Measurements from ENCODE around the gene ABCG8.

ABCG8 gene

DNA sequence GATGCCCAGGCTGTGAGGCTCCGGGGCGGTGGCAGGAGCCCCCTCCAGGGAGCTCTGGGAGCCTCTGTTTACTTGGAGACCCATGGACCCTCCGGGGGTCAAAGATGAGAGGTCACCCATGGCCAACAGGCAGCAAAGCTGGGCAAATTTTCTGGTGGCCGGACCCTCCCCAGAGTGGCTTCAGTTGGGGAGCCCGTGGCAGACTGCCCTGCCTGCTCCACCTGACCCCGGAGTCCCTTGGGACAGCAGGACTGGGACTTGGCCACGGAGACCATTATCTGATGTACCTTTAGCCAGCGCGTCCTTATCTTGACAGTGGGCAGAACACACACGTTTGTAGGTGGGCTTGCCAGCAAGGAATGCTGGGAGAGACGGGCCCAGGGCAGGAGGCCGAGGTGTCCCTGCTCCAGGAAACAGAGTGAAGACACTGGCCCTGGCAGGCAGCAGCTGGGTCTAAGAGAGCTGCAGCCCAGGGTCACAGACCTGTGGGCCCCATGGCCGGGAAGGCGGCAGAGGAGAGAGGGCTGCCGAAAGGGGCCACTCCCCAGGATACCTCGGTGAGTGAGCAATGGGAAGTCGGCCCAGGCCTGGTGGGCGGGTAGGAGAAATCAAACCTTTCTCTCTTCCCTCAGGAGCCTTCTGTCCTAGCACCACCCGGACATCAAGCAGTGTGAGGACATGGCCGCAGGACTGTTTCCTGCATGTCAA, at the start of gene ABCG8, which contains the start of gene ABCG5:
Gene ABCG8 (plus strand): TSS at position 412 of the 708 bp plus-strand sequence. CDS start 83 bp downstream, at position 495.
Gene ABCG5 (minus strand): TSS at position 280 of the 708 bp plus-strand sequence. CDS start 160 bp downstream, at position 120.
- FAIRE-seq, result peak; percentile 62
- DNase-seq (ENCODE audit: low spot score), result no peak

DNA sequence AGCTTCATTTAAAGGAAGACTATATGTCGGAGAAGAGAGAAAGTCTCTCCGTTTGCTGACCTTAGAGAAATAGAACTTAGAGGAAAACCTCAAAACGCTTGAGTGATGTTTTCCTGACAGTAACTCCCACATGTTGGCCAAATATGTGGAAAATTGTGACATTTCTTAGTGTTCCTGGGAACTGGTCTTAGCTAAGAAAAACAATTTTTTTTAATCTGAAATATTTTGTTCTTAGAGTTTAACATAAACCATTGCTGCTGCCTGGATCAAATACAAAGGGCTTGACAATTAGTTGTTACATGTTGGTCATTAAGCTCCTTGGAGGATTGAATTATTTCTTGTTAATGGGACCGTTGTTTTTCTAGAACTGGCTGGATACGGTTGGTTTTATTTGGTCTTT, 48.6 kb upstream of the ABCG8 start:
- FAIRE-seq, result no peak
- no peak for DNase-seq (ENCODE audit: low spot score)

DNA sequence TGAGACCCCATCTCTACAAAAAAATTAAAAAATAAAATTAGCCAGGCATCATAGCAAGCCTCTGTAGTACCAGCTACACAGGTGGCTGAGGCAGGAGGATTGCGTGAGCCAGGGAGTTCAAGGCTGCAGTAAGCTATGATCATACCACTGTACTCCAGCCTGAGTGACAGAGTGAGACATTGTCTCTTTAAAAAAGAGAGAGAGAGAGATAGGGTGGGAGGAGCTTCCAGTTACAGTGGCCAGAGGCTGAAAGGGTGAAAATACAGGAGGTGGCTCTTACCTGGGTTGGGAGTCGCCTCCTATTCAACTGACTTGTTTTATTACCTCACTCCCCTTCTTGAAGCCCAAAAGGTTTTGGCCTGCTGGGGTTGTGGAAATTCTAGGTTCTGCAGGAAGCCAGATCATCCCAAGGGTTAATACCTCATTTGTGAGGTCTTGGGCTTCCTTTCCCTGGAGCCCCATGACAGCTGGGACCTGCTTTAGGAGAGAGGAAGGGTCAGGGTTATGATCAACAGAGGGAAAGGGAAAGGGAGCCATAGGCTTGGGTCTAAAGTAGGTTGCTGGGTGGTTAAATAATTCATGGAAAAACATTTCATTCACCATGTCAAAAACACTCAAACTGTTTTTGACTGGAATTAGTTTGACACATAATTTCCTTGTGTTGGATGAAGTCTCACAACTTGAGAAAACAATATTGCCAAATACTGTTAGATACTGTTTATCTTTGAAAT, 47.6 kb upstream of the ABCG8 start:
- DNase-seq (ENCODE audit: low spot score) (no peak), FAIRE-seq (no peak)

DNA sequence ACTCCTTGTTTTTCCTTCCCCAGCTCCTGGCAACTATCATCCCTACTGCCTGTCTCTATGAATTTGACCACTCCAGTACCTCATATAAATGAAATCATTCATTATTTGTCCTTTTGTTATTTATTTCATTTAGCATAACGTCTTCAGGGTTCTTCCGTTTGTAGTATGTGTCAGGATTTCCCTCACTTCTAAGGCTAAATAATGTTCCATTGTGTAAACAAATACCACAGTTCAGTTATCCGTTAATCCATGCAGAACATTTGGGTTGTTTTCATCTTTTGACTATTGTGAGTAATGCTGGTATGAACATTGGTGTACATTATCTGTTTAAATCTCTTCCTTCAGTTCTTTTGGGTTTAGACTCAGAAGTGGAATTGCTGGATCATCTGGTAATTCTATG, 46.1 kb upstream of the ABCG8 start:
- DNase-seq (ENCODE audit: low spot score) (no peak), FAIRE-seq (no peak)

DNA sequence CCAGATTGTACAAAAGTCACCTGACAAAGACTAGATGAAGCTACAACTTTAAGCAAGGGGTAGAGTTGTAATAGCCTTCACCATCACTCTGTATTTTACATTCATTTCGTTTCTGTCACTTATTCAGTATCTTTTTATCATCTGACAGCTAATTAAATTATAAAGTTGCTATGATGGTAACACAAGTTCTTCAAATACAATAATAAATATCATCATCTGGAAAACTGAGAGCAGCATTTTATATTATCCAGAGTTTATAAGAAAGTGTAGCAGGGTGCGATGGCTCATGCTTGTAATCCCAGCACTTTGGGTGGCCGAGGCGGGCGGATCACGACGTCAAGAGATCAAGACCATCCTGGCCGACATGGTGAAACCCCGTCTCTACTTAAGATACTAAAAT, 43.8 kb upstream of the ABCG8 start:
- no peak for DNase-seq (ENCODE audit: low spot score)
- no peak for FAIRE-seq

DNA sequence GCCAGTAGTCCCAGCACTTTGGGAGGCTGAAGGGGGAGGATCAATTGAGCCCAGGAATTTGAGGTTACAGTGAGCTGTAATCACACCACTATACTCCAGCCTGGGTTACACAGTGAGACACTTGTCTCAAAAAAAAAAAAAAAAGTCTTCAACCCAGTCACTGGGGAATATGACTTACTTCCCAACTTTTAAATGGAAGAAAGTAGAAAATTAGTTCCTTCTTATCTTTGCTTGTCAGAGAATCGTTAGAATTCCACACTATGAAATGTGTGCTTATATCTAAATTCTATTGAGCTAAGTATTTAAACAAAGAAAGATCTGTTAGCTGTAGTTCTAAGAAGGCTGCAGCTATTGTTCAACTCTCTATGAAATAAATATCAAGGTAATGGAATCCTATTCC, 42.6 kb upstream of the ABCG8 start:
- no peak for DNase-seq (ENCODE audit: low spot score)
- no peak for FAIRE-seq

DNA sequence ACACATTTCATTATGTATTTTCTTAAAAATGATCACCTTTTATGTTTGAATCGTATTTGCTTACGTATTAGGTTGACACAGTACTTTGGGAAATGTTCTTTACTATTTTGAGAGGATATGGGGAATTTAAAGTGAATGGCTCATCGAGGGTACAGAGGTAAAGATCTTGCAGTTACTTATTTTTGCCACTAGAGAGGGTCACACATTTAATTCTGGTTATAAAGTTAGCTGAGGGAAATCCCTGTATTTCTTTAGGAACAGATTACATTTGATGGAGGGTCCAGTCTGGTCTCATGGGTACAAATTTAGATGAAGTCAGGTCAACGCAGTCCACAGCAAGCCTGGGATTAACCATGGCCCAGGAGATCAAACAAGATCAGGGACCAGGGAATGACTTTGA, 40.5 kb upstream of the ABCG8 start:
- DNase-seq (ENCODE audit: low spot score) (peak; percentile 31), FAIRE-seq (peak; percentile 83)

DNA sequence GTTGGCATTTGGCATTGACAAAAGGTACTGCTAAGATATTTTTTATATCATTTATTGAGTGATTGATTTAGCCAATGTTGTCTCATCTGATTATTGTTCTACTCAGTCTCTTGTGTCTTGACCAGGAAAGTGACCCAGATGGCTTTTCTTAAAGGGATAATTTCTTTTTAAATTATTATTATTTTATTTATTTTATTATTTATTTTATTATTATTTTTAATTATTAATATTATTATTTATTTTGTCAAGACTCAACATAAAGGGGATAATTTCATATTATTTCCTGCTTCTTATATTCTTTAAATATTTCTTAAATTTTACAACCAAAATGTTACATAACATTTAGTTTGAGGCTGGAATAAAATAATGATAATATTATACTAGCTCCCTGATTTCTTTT, 37.9 kb upstream of the ABCG8 start:
- FAIRE-seq, result no peak
- DNase-seq (ENCODE audit: low spot score), result no peak

DNA sequence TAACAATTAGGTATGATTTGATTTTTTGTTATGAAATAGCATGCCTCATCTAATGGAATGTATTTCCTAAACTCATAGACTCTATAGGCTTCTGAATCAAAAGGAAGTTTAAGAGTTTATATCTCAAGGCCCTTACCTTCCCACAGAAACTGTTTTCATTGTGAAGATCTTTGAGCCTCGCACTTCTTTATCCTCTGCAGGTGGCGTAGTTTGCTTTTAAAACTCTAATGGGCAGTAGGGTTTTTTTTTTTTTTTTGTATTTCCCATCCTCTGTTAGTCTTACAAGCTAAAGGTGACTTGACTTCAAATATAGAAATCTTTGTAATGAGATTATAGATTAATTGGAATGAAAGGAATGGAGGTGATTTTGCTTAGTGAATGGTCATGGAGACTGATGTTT, 36.6 kb upstream of the ABCG8 start:
- no peak for FAIRE-seq

DNA sequence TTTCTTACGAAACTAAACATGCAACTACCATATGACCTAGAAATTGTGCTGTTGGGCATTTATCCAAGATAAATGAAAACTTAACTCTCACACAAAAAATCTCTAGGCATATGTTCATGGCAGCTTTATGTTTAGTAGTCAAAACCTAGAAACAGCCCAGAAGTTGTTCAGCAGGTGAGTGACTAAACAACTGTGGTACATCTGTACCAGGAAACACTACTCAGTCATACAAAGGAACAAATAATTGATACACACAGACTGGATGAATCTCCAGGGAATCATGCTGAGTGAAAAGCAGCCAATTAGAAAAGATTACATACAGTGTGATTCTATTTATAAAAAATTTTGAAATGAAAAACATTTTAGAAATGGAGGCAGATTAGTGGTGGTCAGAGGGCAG, 35.7 kb upstream of the ABCG8 start:
- FAIRE-seq (no peak), DNase-seq (ENCODE audit: low spot score) (no peak)

More for the DNA sequence above, 36.6 kb upstream of the ABCG8 start:
- DNase-seq (ENCODE audit: low spot score), result no peak

DNA sequence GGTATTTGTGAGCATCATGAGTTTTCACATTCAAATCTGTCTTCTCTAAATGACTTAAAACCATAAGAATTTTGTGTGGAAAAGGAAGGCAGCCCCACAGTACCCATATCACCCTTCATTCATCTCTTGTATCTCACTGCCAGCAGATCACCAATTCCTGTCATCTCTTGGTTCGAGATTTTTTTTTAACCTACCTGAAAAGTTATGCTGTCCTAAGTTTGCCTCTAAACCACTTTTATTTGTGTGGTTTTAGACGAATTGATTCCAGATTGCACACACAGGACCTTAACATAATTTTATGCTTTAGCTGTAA, 32.1 kb upstream of the ABCG8 start:
- no peak for FAIRE-seq
- DNase-seq (ENCODE audit: low spot score), result no peak

DNA sequence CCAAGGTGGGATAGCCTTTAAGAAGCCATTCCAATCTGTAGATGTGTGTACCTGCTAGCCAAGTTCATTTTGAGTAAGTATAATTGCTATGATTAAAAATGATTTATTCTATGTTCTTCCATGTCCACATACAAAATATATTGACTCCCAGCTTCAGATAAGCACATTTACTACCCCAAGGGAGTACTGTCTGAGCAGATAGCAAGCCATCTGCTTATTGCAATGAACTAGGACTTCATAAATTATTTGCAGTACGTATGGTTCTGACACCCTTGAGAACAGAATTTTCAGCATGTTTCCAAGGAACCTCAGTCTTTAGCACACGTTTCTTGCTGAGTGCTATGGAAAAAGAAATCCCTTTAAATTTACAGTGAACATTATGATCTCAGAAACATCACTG, 28.3 kb upstream of the ABCG8 start:
- FAIRE-seq (no peak), DNase-seq (ENCODE audit: low spot score) (no peak)

DNA sequence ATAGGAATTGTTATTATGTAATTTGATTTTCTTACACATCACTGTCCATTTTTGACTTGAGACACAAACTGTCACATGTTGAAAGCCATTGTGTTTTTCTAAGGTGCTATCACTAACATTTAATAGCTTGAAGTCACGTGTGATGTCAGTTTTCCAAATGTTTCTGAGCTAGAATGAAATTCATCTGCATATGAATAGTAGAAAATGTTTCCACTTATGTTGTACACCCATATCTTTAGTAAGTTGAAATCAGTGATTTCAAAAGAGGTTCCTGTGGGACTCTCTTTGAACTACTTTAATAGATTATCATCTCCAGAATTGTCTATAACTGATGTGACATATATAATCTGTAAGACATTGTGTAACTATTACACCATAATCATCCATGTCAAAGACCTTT, 27.9 kb upstream of the ABCG8 start:
- DNase-seq (ENCODE audit: low spot score) (no peak), FAIRE-seq (no peak)

DNA sequence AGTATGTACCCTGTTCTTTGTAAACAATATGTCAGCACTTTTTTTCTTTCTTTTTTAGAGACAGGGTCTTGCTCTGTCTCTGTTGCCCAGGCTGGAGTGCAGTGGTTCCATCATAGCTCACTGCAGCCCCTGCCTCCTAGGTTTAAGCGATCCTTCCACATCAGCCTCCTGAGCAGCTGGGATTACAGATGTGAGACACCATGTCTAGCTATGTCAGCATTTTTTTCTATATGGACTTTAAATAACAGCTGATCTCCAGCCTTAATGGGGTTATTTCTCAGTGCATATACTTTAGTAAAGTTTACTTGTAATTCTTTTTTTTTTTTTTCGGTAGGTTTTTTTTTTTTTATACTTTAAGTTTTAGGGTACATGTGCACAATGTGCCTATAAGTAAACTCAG, 26.8 kb upstream of the ABCG8 start:
- DNase-seq (ENCODE audit: low spot score), result no peak
- FAIRE-seq, result no peak

DNA sequence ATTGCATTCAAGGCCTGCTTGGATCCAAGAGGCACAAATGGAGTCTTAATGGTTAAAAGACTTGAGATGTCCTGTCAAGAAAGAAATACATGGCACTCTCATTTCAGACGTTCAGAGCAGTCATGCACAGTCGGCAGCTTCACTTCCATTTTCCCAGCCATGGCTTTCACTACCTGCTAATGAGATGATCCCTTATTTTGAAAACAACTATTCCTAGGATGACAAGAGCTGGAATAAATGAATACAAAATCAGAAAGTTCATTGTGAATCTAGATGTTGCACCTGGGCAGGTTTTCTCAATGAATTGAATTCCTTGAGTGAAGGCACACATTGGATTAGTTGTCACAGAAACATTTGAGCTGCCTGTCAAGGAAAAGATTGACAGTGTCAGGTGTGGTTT, 25.8 kb upstream of the ABCG8 start:
- DNase-seq (ENCODE audit: low spot score) (no peak), FAIRE-seq (no peak)

DNA sequence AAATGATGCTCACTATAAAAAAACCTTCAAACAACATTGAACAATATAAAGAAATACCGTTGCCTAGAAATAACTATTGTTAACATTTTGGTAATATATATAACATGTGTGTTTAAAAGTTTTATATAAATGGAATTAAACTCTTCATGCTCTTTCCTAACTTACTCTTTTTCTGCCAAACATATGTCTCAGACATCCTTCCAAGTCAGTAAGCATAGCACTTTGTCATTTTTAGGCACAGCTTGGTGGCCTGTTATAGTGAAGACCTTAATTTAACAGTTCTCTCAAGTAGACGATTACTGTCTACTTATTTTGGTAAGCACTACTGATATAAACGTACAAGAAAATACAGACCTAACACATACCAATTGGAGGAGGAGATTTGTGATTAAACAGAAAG, 24.1 kb upstream of the ABCG8 start:
- FAIRE-seq (no peak), DNase-seq (ENCODE audit: low spot score) (no peak)

DNA sequence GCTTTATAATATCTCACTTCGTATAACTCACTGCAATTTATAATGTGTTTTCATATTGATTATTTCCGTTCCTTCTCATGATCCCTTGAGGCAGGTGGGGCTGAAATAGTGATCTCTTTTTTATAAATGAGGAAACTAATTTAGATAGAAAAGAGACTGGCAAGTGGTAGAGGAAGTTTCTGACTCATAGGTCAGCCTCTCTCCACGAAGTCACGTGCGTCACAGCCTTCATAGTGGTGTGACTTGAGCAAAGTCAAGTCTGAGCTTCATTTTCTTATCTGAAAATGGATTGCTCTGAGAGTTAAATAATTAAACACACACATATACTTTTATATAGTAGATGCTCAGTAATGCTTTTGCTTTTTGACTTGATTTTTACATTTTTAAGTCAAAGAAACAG, 20.0 kb upstream of the ABCG8 start:
- no peak for DNase-seq (ENCODE audit: low spot score)
- FAIRE-seq, result no peak

DNA sequence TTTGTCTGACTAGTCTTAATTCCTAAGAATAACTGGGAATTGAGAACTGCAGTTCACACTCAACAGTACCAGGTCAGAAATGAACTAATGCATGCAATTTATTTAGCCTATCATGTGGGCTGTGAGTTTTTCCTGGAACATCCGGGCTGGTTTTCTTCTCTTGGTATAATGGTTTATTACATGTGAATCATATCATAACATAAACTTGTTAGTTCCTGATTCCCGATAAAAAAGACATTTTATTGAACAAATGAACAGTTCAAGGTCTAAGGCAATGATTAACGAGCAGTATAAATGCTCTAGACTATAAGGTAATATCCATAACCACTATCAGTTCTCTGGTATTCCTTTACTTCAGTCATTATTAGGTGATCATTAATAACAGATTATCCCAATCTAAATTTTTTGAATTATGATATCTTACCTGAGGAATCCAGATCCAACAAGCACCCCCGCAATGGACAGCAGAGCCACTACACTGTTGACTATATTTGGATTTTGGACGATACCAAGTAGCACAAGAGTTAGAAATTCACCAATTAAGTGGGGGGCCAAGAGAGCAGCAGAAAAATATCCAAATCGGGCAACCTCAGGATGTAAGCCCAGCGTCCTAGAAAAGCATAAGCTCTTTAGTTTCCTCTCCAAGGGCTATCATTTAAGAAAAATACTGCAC, 19.1 kb upstream of the ABCG8 start:
- no peak for FAIRE-seq
- DNase-seq (ENCODE audit: low spot score), result no peak

DNA sequence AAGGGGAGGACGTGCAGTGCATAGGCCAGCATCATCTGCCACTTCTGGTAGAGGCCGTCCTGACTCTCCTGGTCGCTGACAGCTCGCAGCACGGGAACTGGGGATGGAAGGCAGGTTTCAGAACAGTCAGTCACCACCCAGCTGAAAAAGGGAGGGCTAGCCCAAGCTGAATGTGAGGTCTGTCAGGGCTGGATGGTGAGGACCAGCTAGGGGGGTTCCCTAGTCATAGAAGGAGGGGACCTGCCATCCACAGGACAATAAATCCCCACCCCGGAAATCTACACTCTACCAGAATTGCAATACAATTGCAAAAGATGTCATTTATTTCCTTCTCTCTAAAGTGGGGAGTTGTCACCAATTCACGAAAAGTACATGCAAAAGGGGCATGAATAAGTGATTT, 15.9 kb upstream of the ABCG8 start:
- DNase-seq (ENCODE audit: low spot score) (no peak), FAIRE-seq (no peak)

DNA sequence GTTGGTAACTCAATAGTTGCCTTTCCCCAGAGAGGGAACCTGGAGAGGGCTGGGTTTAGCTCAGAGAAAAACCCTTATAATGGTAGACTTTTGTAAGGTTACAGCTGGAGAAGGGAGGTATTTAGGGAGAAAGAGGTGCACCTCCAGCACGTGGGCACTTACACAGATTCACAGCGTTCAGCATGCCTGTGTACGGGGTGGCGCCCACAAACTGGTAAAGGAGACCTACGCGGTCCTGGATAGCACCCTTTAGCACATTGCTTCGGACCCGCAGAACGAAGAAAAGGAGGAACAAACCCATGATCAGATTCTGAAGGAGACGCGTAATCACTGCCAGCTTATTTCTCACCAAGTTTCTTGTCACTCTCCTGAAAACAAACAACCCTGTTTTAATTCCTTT, 15.0 kb upstream of the ABCG8 start:
- FAIRE-seq (no peak), DNase-seq (ENCODE audit: low spot score) (no peak)

DNA sequence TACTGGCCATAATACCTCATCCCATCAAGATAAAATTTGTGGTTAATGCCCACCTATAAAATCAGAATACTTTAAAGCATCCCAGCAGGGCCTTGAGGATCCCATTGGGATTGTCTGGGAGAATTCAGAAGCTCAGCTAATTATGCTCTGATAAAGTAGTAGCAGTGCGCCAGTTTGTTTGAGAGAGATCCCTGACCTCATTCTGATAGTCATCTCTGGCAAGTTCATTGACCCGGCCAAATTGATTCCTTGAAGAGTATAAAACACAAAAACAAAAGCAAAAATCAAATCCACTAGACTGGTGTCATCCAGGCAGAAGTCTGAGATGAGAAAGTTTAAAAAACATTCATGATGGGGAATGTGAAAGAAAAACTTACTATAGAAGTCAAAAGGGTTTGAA, 14.3 kb upstream of the ABCG8 start:
- DNase-seq (ENCODE audit: low spot score), result no peak
- FAIRE-seq, result no peak

DNA sequence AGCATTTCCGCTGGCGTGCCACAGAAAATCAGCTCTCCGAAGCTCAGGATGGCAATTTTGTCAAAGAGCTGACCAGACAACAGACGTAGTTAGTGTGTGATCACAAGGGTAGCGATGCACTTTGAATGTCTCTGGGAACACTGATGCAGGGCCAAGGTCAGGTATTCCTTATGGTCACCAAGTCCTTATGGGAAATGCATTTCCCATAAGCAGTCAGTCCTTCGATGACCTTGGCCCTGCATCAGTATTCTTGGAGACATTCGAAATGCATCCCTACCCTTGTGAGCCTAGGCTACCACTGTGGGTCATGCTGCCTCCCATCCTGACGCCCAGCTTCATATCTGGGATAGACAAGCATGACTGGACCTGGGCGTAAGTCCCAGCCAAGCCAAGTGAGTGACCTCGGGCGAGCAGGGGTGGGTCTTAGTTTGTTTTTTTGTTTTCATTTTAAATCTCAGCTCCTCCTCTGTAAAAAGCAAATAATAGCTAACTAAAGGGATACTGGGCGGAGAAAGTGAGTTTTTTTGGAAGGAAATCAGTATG, 13.7 kb upstream of the ABCG8 start:
- no peak for DNase-seq (ENCODE audit: low spot score)
- FAIRE-seq, result no peak

Data from urothelium cell line (cell line).